GM19372 (cell line): ENCODE data around the gene ALPG.
"Not testable (repeated sequence)": the region's sequence is repeated elsewhere in the genome, so short reads cannot be mapped to it uniquely, and the experiment has no call there.

ENCODE experiments used
- ATAC-seq: cut with Tn5 transposase; IDR thresholded peaks from one replicate; pipeline ENCODE4 v1.9.1; 2021; ENCODE audit warnings: mild to moderate bottlenecking, low read depth, moderate library complexity; ENCODE audit not compliant: unreplicated experiment

ALPG gene

GRCh38 chr2:232393556-232393955, 13.1 kb upstream of the ALPG start:
- ATAC-seq: no peak

DNA sequence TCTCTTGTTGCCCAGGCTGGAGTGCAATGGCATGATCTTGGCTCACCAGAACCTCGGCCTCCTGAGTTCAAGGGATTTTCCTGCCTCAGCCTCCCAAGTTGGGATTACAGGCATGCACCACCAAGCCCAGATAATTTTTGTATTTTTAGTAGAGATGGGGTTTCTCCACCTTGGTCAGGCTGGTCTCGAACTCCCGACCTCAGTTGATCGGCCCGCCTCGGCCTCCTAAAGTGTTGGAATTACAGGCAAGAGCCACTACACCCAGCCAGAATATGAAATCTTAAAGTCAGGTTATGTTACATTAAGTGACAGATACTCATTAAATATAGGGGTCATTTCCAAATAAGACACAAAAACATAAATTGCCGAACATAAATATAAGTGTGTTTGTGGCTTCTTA, 12.2 kb upstream of the ALPG start:
- ATAC-seq: not testable (repeated sequence)

- no peak for ATAC-seq
Observed at GRCh38 chr2:232395586-232395985, 11.1 kb upstream of the ALPG start.

DNA sequence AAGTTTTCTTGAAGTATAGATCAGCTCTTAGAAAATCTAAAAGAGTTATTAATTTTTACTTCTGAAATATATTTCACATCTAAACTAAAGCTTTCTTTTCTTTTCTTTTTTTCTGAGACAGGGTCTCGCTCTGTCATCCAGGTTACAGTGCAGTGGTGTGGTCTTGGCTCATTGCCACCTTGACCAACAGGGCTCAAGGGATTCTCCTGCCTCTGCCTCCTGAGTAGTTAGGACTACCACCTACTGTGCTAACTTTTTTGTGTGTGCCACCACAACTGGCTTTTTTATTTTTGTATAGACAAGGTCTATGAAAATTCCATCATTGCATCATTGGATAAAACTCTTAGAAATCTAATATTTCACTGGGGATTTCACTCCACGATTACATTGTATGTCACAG, 10.0 kb upstream of the ALPG start:
- ATAC-seq: no peak

DNA sequence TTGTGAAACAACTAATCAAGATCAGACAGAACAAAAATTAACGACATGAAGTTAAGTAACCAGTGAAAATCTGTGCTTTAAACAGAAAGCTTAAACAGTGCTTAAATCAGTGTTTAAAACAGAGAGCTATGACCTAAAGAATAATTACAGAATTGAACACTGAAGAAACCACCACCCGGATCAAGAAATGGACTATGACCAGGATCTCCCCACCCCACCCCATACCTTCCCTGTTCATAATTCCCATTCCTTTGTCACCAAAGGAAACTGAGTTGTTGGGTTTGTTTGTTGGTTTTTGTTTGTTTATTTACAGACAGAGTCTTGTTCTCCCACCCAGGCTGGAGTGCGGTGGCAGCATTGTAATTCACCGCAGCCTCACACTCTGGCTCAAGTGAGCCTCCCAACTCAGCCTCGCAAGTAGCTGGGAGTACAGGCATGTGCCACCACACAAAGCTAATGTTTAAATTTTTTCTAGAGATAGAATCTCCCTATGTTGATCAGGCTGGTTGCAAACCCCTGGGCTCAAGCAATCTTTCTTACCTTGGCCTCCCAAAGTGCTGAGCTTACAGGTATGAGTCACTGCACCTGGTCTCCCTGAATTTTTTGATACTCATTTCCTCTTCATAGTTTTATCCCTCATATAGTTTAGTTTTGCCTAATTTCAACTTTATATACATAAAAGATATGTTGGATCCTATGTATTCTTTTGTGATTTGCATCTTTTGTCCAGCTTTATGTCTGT, 8.2 kb upstream of the ALPG start:
- ATAC-seq: no peak

DNA sequence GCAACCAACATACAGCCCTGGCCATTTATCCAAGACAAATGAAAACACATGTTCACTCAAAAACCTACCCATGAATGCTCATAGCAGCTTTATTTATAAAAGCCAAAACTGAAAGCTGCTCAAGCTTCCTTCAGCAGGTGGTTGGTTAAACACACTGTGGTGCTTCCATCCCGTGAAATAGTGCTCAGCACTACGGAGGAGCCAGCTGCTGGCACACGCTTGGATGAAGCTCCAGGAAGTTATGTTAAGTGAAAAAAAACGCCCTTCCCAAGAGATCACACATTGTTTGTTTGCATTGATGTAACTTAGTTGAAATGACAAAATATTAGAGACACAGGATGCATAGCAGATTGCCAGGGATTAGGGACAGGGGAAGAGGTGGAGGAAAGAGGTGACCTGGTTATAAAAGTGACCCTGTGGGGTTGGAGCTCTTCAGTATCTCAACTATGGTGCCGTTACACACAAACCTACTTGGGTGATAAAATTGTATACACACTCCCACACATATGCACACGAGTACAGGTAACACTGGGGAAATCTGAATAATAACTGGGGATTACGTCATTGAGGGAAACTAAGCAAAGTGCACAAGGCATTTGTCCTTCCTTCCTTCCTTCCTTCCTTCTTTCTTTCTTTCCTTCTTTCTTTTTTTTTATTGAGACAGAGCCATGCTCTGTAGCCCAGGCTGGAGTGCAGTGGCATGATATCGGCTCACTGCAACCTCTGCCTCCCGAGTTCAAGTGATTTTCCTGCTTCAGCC, 6.2 kb upstream of the ALPG start:
- no peak for ATAC-seq

- no peak for ATAC-seq
Observed at GRCh38 chr2:232402518-232402917, 4.1 kb upstream of the ALPG start.

DNA sequence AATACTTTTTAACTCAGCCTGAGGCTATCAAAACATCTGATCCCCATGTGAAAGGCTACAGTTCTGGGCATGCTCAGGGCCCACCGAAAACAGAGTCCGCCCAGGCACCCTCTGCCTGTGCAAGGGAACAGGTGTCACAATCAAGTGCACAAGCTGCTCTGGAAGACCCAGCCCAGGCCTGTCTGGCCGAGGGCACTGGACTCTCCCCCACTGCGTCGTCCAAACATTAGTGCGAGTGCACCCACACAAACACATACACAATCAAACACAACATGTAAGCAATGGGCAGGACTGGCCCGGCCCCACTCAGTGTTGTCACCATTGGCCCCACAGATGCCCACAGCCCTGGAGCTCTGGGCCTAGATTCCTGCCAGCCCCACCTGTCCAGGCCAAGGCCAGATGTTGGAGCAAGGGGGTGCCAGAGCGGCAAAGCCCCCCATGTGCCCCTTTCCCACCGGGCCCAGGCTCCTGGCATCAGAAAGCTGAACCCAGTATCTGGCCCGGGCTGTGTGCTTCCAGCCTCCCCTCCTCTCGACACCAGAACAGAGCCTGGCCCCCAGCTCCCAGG, 617 bp upstream of the ALPG start:
- ATAC-seq: no peak

DNA sequence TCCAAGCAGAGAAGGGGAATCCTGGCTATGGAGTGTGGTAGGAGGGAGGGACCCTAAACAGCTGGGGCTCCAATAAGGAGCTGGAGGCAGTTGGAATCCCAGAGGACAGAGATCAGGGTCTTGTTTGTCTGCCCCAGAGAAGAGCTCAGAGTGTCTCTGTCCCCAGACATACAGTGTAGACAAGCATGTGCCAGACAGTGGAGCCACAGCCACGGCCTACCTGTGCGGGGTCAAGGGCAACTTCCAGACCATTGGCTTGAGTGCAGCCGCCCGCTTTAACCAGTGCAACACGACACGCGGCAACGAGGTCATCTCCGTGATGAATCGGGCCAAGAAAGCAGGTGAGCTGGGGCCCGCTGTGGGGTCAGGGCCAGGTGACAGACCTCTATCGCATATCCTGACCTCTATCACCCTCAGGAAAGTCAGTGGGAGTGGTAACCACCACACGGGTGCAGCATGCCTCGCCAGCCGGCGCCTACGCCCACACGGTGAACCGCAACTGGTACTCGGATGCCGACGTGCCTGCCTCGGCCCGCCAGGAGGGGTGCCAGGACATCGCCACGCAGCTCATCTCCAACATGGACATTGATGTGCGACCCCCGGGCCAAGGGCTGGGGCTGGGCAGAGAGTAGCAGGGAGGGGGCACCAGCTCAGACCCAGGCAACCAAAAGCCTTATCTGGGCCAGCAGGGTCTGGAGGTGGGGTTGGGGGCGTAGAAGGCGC, 945 bp downstream of the ALPG start:
- not testable (repeated sequence) for ATAC-seq

DNA sequence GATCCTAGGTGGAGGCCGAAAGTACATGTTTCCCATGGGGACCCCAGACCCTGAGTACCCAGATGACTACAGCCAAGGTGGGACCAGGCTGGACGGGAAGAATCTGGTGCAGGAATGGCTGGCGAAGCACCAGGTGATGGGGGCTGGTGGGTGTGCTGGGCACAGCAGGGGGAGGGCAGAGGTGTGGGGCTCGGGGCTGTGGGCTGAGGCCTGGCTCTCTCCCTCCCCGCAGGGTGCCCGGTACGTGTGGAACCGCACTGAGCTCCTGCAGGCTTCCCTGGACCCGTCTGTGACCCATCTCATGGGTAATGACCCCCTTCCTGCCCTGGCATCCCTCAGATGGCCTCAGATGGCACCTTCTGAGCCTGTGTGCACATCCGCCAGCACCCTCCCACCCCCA, 1.6 kb downstream of the ALPG start:
- not testable (repeated sequence) for ATAC-seq

DNA sequence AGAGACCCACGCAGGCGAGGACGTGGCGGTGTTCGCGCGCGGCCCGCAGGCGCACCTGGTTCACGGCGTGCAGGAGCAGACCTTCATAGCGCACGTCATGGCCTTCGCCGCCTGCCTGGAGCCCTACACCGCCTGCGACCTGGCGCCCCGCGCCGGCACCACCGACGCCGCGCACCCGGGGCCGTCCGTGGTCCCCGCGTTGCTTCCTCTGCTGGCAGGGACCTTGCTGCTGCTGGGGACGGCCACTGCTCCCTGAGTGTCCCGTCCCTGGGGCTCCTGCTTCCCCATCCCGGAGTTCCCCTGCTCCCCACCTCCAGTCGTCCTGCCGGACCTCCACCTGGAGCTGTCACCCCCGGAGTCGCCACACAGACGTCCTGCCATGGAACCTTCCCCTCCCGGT, 3.0 kb downstream of the ALPG start:
- ATAC-seq: not testable (repeated sequence)

GRCh38 chr2:232410238-232410900, 3.7 kb downstream of the ALPG start:
- no peak for ATAC-seq

DNA sequence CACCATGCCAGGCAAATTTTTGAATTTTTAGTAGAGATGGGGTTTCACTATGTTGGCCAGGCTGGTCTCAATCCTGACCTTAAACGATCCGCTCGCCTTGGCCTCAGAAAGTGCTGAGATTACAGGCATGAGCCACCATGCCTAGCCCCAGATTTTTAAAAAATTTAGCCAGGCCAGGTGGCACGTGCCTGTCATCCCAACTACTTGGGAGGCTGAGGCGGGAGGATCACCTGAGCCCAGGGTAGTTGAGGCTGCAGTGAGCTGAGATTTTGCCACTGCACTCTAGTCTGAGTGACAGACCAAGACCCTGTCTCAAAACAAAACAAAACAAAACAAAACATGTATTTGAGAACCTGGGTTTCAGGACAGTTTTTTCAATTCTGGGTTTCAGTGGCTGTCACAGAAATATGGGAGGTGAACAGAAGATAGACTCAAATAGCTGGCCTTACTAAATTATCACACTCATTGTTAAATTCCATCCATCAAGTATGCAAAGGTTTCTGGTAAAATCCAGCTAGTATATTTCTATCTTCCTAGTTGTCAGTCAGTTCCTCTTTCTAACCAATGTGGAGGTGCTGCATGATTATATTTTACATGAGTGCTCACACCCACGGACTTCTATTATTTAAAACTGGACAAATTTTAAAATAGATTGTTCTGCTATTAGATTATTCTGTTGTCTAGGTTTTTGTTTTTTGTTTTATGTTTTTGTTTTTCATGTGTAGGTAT, 5.4 kb downstream of the ALPG start:
- ATAC-seq: no peak

DNA sequence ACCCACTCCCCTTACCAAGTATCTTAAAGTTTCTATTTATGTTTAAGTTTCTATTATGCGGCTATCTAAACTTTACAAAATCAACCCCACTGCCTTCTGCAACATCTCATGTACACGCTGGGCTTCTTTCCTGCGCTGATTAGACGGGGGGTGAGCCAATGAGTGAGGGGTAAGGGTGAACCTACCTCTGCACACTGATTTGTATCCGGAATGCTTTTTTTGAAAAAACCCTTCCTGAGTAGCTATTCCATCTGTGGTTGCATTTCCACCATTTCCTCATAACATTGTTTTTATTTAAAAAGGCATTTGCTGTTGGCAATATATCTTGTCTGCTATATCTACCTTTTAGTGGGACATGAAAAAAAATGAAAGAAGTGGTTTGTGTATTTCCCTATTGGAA, 6.3 kb downstream of the ALPG start:
- ATAC-seq: no peak

- no peak for ATAC-seq
Observed at GRCh38 chr2:232415138-232415690, 8.6 kb downstream of the ALPG start.

- ATAC-seq: no peak
Observed at GRCh38 chr2:232415736-232416520, 9.3 kb downstream of the ALPG start.

DNA sequence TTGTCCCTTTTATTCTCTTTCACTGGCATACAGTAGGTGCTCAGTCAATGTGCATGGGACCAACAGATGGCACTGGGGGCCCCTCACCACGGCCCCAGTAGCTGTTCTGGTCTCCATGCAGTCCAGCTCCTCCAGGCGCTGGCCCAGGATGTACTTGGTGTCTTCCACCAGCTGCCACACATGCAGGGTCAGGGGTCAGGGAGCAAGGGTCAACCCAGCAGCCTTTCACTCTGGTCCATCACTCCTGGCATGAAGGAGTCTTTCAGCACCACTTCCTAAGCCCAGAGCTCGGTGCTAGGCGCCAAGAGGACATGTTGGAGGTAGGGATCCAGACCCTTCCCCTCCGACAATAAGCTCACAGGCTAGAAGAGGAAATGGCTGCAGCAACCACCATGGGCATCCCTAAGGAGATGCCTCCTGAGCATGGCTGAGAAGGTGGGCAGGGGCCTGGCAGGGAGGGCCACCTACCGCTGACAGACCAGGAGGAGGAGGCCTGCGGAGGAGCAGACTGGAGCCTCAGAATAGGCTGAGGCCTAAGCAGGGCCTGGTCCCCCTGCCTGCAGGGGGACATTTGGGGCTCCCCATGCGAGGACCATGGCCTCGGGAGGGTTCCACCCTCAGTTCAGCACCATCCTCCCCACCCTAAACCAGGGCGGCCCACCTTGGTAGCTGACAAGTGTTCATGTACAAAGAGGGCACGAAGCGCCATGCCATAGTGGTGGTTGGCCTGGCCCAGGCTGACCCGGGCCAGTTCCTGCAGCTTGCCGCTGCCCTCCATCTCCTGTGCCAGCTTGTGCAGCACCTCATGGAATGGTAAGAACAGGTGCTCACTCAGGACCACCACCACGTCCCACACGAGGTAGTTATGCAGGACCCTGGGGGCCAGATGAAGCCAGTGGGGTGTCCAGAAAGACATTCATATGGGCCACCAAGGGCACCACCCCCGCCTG, 10.2 kb downstream of the ALPG start:
- no peak for ATAC-seq

DNA sequence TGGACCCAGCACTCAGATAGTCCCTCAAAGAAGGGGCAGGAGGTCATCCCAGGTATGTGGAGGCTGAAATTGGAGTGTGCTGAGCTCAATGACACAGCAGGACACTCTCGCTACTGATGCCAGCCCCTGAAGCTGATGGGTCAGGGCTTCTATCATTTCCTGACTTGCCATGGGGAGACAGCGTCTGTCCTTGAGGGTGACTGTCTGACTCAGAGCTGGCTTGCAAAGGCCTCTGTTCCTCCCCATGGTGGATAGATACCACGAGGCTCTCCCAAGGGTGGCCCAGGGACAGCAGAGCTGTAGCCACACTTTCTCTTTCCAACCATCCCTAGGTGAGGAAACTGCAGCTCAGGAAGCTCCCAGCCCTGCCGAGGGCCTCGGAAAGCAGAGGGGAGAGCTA, 10.8 kb downstream of the ALPG start:
- no peak for ATAC-seq
